Bladder microvascular endothelial cell (primary cell): ENCODE results near the gene POM121L12. TPM values are rescaled to one million over a fixed set of nuclear protein-coding genes. Genes with fewer than 3 reads are reported as not detected.

ENCODE experiments used
- total RNA-seq: library from RNA; depleted of rRNA; stranded (reverse); fragments of >200 nt; gene quantifications from 2 replicates; pipeline ENCODE4 v1.2.3, GENCODE V29; 2014

Gene POM121L12
- not detected in 2 replicates for total RNA-seq

DNA sequence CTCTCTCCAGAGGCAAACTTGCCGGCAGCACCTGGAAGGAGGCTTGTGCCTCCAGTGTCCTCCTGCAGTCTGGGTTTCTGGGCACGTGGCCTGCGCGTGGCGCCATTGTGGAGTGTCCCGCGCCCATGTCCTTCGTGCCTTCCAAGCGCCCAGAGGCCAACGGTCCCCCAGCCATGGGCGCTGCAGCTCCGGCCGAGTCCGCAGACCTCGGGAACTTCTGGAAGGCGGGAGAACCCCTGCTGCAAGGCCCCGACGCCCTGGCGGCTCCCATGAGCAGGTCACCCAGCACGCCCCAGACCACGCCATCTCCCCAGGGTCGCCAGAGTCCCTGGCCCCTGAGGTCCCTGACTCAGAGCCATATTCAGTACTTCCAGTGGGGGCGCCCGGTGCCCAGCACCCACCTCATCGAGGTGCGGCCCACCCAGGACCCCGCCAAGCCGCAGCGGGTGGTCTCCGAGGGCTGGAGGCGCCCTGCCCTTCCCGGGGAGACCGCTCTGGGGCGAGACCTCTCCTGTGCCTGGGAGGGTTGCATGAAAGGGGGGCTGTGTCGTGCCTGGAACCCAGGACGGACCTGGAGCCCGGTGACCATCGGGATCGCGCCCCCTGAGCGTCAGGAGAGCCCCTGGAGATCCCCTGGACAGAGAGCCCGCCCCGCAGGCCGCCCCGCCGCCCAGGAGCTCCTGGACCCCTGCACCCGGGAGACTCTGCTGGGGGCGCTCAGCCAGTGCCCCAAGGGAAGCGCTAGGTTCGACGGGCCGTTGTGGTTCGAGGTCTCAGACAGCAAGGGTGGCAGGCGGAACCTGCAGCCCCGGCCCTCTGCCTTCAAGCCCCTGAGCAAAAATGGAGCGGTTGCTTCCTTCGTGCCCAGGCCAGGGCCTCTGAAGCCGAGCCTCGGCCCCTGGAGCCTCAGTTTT lies at the start of gene POM121L12:
Gene POM121L12 (plus strand): TSS at position 135 of the 914 bp plus-strand sequence. CDS start 39 bp downstream, at position 174.

